ENCODE measurements around the gene PDE4B. TPM values are rescaled to one million over a fixed set of nuclear protein-coding genes. Genes with fewer than 3 reads are reported as not detected.

PDE4B gene
- total RNA-seq, 1 experiment from 2014 or later, result not detected

DNA sequence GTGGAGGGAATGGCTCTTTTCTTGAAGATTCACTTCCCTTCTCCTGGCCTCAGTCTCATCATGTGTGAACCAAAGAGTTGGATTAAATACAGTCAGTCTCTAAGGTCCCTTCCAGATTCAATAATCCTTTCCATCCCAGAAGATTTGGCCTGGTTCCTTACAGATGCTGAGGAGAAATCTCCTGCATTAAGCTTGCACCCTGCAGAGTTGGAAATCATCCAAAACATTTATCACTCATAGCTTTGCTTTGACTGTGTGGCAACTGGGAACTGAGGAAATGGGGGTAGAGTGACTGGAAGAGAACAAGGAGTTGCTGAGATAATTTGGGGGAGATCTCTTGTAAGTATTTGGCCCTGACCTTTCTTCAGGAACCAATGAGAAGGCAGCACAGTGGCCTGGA lies 520.7 kb downstream of the PDE4B start:
- POLR2A ChIA-PET, result no interaction called here

GRCh38 chr1:66315671-66316070 lies 523.0 kb downstream of the PDE4B start:
- H3K4me1 ChIP-seq, result no peaks in the 10 kb centered on the region
- no peaks in the 10 kb centered on the region for H3K9me3 ChIP-seq
- no peaks in the 10 kb centered on the region for H3K36me3 ChIP-seq (ENCODE audit: control insufficient read depth, insufficient read depth, low read length)
- DNase-seq, result no peak
- no TSS peak for BruUV-seq (replicated peaks)
- Mint-ChIP-seq H3K9me3 (ENCODE audit: unreplicated experiment) (no peaks in the 10 kb centered on the region), H3K4me1 (ENCODE audit: low read depth, unreplicated experiment) (no peaks in the 10 kb centered on the region), H3K27me3 (ENCODE audit: insufficient read depth, unreplicated experiment) (peaks cover 6% of the 10 kb centered on the region), H3K4me3 (ENCODE audit: unreplicated experiment) (no peak overlapping the region), H3K27ac (ENCODE audit: unreplicated experiment) (no peak overlapping the region), H3K36me3 (ENCODE audit: insufficient read depth, unreplicated experiment) (no peaks in the 10 kb centered on the region)
- no peak for TF ChIP-seq CTCF (IDR thresholded peaks at IDR 0.05; ENCODE audit: insufficient read depth in 1 of 2, low read depth in 1 of 2, low read length in 1 of 2, severe bottlenecking in 1 of 2, unreplicated experiment in 1 of 2)
- no peaks in the 10 kb centered on the region for H3K27me3 ChIP-seq (replicated peaks; ENCODE audit: control insufficient read depth, insufficient read depth, low read length)
- intact Hi-C loops (cut with micrococcal nuclease; ENCODE audit: unreplicated experiment), result no loop called here
- ChIA-PET CTCF (no interaction called here), POLR2A (no interaction called here)
- H3K4me3 ChIP-seq (ENCODE audit: low read depth, low read length), result no peak overlapping the region

More for the DNA sequence above, 520.7 kb downstream of the PDE4B start:
- no peak for DNase-seq
- no peak overlapping the region for H3K4me3 Mint-ChIP-seq (ENCODE audit: unreplicated experiment)
- no peak overlapping the region for H3K27ac Mint-ChIP-seq (ENCODE audit: unreplicated experiment)
- H3K9me3 Mint-ChIP-seq (ENCODE audit: unreplicated experiment), result no peaks in the 10 kb centered on the region
- no peaks in the 10 kb centered on the region for H3K27me3 ChIP-seq (replicated peaks; ENCODE audit: control insufficient read depth, insufficient read depth, low read length)
- H3K36me3 Mint-ChIP-seq (ENCODE audit: insufficient read depth, unreplicated experiment), result no peaks in the 10 kb centered on the region
- peaks cover 4% of the 10 kb centered on the region for H3K27me3 Mint-ChIP-seq (ENCODE audit: insufficient read depth, unreplicated experiment)
- no peak for TF ChIP-seq CTCF (IDR thresholded peaks at IDR 0.05; ENCODE audit: insufficient read depth in 1 of 2, low read depth in 1 of 2, low read length in 1 of 2, severe bottlenecking in 1 of 2, unreplicated experiment in 1 of 2)
- no peak overlapping the region for H3K4me3 ChIP-seq (ENCODE audit: low read depth, low read length)
- no peaks in the 10 kb centered on the region for H3K4me1 ChIP-seq
- CTCF ChIA-PET, result no interaction called here
- no peaks in the 10 kb centered on the region for H3K9me3 ChIP-seq
- no peaks in the 10 kb centered on the region for H3K4me1 Mint-ChIP-seq (ENCODE audit: low read depth, unreplicated experiment)
- intact Hi-C loops (cut with micrococcal nuclease; ENCODE audit: unreplicated experiment), result no loop called here
- no peaks in the 10 kb centered on the region for H3K36me3 ChIP-seq (ENCODE audit: control insufficient read depth, insufficient read depth, low read length)
- BruUV-seq (replicated peaks), result no TSS peak

DNA sequence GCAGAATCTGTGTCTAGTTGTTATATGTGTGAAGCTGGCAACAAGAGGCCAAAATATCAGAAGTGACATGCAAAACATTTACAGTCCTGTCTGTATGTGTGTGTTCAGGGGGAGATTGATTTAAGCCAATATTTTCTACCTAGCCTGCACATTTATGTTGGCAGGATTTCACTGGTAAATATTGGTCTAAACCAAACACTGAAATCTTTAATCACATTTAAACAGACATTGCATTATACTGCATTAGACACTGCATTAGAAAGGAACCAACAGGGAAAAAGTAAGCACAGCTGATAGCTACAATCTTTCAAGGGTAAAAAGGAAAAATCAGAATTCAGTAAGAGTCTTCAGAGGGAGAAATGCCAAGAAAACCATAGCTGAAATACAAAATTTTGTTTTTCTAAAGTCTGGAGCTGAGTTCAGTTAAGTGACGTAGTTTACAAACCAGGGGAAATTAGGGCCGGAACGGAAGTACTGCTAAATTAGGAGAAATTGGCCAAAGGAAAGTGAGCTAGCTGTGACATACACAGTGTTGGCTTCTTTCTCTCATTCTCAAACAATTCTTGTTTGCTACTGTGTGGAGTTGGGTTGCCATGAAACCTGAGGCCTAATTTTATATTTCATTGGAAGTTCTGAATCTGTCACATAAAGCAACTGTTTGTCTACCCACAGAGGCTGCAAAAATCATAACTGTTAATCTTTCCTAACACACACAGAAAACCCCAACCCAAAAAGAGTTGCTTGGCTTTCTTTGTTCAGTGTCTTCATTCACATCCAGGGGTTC lies 524.0 kb downstream of the PDE4B start:
- Mint-ChIP-seq H3K4me1 (ENCODE audit: low read depth, unreplicated experiment) (no peaks in the 10 kb centered on the region), H3K36me3 (ENCODE audit: insufficient read depth, unreplicated experiment) (no peaks in the 10 kb centered on the region), H3K27me3 (ENCODE audit: insufficient read depth, unreplicated experiment) (peaks cover 6% of the 10 kb centered on the region), H3K9me3 (ENCODE audit: unreplicated experiment) (no peaks in the 10 kb centered on the region), H3K4me3 (ENCODE audit: unreplicated experiment) (no peak overlapping the region), H3K27ac (ENCODE audit: unreplicated experiment) (no peak overlapping the region)
- H3K4me1 ChIP-seq, result no peaks in the 10 kb centered on the region
- no peaks in the 10 kb centered on the region for H3K9me3 ChIP-seq
- no TSS peak for BruUV-seq (replicated peaks)
- DNase-seq, result no peak
- no peak for TF ChIP-seq CTCF (IDR thresholded peaks at IDR 0.05; ENCODE audit: insufficient read depth in 1 of 2, low read depth in 1 of 2, low read length in 1 of 2, severe bottlenecking in 1 of 2, unreplicated experiment in 1 of 2)
- no peaks in the 10 kb centered on the region for H3K36me3 ChIP-seq (ENCODE audit: control insufficient read depth, insufficient read depth, low read length)
- H3K4me3 ChIP-seq (ENCODE audit: low read depth, low read length), result no peak overlapping the region
- no peaks in the 10 kb centered on the region for H3K27me3 ChIP-seq (replicated peaks; ENCODE audit: control insufficient read depth, insufficient read depth, low read length)
- CTCF ChIA-PET, result no interaction called here
- POLR2A ChIA-PET, result no interaction called here
- intact Hi-C loops (cut with micrococcal nuclease; ENCODE audit: unreplicated experiment), result no loop called here
